GM21737 (cell line): ENCODE results near the gene PSMD14.
A peak's percentile ranks its signal among the peaks of the same experiment; 100 is the strongest.
"Not testable (repeated sequence)": the region's sequence is repeated elsewhere in the genome, so short reads cannot be mapped to it uniquely, and the experiment has no call there.

Experiments
- ATAC-seq: cut with Tn5 transposase; IDR thresholded peaks from one replicate; pipeline ENCODE4 v1.9.1; 2021; ENCODE audit warnings: mild to moderate bottlenecking, moderate library complexity; ENCODE audit not compliant: unreplicated experiment

The PSMD14 gene

GRCh38 chr2:161308178-161308955, at the start of gene PSMD14:
Gene PSMD14, plus strand, starts transcription at chr2:161308425. Its CDS starts 10,401 bp downstream, at chr2:161318826.
- peak; percentile 97 for ATAC-seq

GRCh38 chr2:161265874-161266273, 42.4 kb upstream of the PSMD14 start:
- no peak for ATAC-seq

GRCh38 chr2:161269111-161269510, 39.1 kb upstream of the PSMD14 start:
- no peak for ATAC-seq

- peak; percentile 79 for ATAC-seq
Observed at GRCh38 chr2:161273038-161273760, 35.0 kb upstream of the PSMD14 start.

GRCh38 chr2:161278564-161279229, 29.5 kb upstream of the PSMD14 start:
- ATAC-seq: not testable (repeated sequence)

GRCh38 chr2:161279230-161279815, 28.9 kb upstream of the PSMD14 start:
- not testable (repeated sequence) for ATAC-seq

GRCh38 chr2:161280906-161281323, 27.3 kb upstream of the PSMD14 start:
- ATAC-seq: not testable (repeated sequence)

- ATAC-seq: not testable (repeated sequence)
Observed at GRCh38 chr2:161281615-161282310, 26.5 kb upstream of the PSMD14 start.

GRCh38 chr2:161282311-161282644, 25.9 kb upstream of the PSMD14 start:
- not testable (repeated sequence) for ATAC-seq

GRCh38 chr2:161283926-161284325, 24.3 kb upstream of the PSMD14 start:
- ATAC-seq: no peak

- no peak for ATAC-seq
Observed at GRCh38 chr2:161303535-161304050, 4.6 kb upstream of the PSMD14 start.

GRCh38 chr2:161306919-161307318, 1.3 kb upstream of the PSMD14 start:
- ATAC-seq: no peak

- no peak for ATAC-seq
Observed at GRCh38 chr2:161307676-161308075, 549 bp upstream of the PSMD14 start.

- ATAC-seq: no peak
Observed at GRCh38 chr2:161312996-161313395, 4.8 kb downstream of the PSMD14 start.

GRCh38 chr2:161315380-161315779, 7.2 kb downstream of the PSMD14 start:
- ATAC-seq: no peak

GRCh38 chr2:161316701-161317100, 8.5 kb downstream of the PSMD14 start:
- no peak for ATAC-seq

GRCh38 chr2:161321944-161322648, 13.9 kb downstream of the PSMD14 start:
- no peak for ATAC-seq

GRCh38 chr2:161324876-161325275, 16.7 kb downstream of the PSMD14 start:
- no peak for ATAC-seq

GRCh38 chr2:161327582-161327981, 19.4 kb downstream of the PSMD14 start:
- ATAC-seq: no peak
